GM19438 (cell line): Measurements from ENCODE around the gene ACMSD.

Experiments used
- ATAC-seq: cut with Tn5 transposase; IDR thresholded peaks from one replicate; pipeline ENCODE4 v1.9.1; 2021; ENCODE audit warnings: low read depth; ENCODE audit not compliant: unreplicated experiment

ACMSD gene

DNA sequence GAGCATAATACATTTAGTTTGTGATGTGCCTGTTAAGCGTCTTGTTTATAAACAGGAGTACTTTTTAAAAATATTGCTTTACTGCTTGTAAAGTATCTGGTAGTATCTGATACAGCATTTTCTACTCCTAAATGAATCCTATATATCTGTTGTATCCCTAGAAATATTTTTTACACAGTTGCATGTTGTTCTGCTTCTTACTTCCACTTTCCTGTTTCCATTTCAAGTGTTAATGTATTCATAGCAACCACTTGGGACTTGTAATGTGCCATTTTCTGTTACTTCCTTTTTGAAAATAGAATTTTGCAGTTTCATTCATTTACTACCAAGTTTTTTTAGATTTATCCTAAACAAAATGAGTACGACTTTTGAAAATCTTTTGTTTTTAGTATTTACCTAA lies 105.1 kb downstream of the ACMSD start:
- ATAC-seq = peak; percentile 81

GRCh38 chr2:134944975-134945374 lies 106.6 kb downstream of the ACMSD start:
- ATAC-seq = no peak

- no peak for ATAC-seq
Observed at GRCh38 chr2:134946073-134946472, 107.7 kb downstream of the ACMSD start.

- ATAC-seq = no peak
Observed at GRCh38 chr2:134949981-134950708, 111.7 kb downstream of the ACMSD start.

DNA sequence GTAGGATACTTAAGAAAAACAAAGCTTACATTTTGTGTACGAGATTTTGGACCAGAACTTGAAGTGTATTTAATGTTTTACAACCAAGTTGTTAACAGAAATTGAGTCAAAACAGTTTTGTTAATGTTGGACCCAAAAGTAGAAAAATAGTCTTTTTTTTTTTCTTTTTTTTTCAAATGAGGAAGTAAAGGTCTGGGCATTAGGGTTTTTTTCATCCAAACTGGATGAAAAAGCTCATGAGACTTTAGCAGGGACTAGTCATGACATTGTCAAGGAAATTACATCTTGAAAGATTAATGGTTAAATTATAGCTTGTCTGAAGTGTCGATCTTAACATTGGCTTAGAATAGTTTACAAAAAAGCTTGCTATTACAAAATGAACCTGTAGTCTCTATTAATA lies 112.5 kb downstream of the ACMSD start:
- no peak for ATAC-seq
